IPS DF 4.7 (cell line): Measurements from ENCODE around the gene FAM53A.
"Not testable (repeated sequence)": the region's sequence is repeated elsewhere in the genome, so short reads cannot be mapped to it uniquely, and the experiment has no call there.

Experiments used
- DNase-seq: peaks from one replicate; pipeline ENCODE4 v3.0.0-alpha.2; 2013; ENCODE audit warnings: low spot score; ENCODE audit errors: extremely low read depth

Gene FAM53A

DNA sequence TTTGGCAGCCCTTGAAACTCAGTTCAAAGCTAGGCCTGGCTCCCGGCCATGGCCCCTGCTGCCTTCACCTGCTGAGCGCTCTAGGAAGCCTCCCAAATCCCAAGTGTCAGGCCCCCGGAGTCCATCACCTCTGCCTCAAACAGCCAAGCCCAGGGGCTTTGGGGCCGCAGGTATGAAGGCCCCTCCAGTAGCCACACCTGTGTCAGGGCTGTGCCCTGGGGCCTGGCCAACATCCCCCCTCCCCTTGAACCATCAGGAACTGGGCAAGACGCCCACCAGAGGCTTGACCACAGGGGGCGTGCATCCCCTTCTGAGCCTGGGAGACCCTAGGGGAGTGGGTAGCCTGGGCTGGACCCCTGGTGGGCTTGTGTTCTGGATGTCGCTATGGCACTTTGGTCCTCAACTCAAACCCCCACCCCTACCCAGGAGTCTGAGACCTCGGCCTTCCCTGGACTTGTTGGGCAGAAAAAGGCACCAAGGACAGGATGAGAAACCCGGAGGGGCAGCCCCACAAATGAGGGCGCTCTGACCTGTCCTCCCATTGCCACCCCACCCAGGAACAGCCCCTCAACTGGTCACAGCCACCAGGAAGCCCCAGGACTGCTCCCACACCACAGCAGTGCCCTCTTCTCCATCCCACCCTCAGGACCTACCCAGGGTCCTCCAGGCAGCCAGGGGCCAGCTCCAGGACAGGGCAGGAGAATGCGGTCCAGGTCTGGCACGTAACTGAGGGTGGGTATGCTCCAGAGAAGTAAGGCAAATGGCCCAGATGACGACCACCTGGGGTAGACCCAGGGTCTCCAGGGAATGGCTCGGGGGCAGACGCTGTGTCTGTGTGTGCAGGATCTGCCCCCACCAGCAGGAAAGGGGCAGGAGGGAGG, 32.2 kb upstream of the FAM53A start:
- no peak for DNase-seq

- DNase-seq = no peak
These were observed 31.1 kb upstream of the FAM53A start for GRCh38 chr4:1715002-1715758.

DNA sequence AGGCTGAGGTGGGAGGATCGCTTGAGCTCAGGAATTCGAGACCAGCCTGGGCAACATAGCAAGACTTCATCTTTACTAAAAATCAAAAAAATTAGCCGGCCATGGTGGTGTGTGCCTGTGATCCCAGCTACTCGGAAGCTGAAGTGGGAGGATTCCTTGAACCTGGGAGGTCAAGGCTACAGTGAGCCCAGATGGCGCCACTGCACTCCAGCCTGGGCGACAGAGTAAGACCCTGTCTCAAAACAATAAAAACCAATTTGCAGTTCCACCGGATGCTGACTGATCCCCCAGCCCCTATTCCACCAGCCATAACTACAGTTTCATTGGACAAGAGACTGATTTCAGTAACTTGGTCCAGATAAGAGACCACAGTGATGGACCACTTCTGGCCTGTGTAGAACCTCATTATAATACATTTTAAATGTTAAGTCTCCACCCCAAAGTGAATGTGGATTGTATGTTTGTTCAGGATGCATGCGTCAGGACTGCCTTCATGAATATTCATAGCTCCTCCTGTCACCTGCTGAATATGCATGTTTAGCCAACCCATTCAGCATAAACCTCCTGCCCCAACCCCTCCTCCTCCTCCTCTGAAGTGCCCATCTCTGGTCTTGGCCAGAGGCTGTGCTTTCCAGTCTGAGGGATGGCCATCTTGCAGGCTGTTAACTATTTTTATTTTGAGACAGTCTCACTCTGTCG, 30.3 kb upstream of the FAM53A start:
- no peak for DNase-seq

DNA sequence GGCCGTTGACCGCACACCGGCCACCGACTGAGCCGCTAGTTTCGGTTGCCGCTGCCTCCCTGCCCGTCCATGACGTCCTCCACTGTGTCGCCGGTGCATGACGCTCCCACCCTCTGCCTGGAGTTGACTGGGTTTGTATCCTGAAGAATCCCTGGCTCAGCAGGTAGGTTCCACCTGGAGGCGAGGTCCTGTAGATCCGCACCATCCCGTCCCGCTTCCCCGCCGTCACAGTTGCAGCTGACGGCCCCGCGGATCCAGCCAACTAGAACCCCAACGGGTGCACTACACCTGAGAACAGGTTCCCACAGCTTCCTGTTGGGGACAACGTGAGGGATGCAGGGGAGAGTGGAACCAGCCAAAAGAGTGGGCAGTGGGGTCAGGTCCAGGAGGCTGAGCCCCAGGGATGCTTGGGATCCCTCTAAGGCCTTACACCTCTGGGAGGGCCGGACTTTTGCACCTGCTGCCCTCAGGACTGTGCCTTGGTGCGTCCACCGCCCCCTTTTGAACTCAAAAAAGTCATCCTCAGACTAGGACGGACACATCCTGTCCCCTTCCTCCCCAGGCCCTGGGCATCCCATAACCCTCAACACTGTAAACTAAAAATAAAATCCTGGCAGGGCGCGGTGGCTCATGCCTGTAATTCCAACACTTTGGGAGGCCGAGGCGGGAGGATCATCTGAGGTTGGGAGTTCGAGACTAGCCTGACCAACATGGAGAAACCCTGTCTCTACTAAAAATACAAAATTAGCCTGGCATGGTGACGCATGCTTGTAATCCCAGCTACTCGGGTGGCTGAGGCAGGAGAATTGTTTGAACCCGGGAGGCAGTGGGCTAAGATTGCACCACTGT, 29.1 kb upstream of the FAM53A start:
- DNase-seq = no peak

- DNase-seq = no peak
These were observed 28.3 kb upstream of the FAM53A start, which contains the start of gene SLBP for GRCh38 chr4:1712216-1713002. Gene SLBP (minus strand): TSS chr4:1712319. CDS start chr4:1712188, 131 bp downstream.

DNA sequence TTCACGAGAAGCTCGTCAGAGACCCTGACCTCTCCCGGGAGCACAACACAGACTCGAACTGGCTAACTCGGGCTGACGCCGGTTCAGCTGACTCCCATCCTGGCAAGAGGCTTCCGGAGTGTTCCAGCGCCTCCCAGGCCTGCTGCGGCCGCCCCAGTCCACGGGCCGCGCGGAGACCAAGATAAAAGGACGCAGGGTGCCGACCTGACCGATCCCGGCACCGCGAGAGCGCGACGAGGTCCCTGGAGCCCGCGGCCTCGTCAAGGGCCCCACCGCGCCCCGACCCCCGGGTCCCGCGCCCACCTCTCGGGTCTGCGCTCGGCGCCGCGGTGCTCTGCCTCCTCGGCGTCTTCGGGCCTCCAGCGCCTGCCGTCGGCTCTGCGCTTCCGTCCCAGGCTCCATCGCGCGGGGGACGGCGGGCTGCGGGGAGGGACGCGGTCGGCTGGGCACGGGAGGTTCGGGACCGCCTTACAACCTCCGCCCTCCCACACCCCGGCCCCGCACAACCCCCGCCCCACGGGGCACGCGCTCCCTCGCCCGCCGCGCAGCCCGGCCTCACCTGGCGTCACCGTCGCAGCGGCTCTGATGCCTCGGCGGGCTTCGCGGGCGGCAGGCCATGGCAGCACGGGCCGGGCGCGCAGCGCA, 27.6 kb upstream of the FAM53A start:
- DNase-seq = no peak

GRCh38 chr4:1711055-1711570, 27.0 kb upstream of the FAM53A start:
- DNase-seq = no peak

DNA sequence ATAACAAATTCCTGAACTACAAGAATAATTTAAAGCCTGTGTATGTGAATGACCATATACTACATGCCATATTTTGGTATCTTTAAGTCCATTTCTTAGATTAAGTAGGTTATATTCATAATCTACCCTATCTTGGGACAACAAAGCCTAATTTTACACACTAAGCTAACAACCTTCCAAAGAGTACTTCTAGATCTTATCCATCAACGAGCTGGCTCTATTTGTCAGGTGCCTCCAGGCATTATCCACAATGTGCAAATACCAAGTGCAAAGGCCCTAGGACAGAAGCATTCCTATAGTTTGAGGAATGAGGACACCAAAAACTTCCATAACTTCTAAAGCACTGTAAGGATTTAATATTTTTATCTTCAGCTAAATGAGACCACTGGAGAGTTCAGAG, 24.5 kb upstream of the FAM53A start:
- DNase-seq = no peak

- no peak for DNase-seq
These were observed 22.2 kb upstream of the FAM53A start for GRCh38 chr4:1706358-1706757.

GRCh38 chr4:1705732-1706131, 21.6 kb upstream of the FAM53A start:
- no peak for DNase-seq

GRCh38 chr4:1703867-1704266, 19.8 kb upstream of the FAM53A start:
- DNase-seq = no peak

DNA sequence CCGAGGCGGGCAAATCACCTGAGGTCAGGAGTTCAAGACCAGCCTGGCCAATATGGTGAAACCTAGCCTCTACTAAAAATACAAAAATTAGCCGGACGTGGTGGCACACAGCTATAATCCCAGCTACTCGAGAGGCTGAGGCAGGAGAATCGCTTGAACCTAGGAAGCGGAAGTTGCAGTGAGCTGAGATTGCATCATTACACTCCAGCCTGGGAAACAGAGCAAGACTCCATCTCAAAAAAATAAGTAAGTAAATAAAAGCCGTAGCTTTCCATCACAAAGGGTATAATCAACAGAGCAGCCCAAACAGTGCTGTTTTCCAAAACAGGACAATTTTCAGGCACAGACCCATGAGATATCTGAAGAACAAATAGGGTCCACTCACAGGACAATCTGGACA, 17.6 kb upstream of the FAM53A start:
- not testable (repeated sequence) for DNase-seq

- DNase-seq = no peak
These were observed 11.8 kb upstream of the FAM53A start for GRCh38 chr4:1695913-1696312.

DNA sequence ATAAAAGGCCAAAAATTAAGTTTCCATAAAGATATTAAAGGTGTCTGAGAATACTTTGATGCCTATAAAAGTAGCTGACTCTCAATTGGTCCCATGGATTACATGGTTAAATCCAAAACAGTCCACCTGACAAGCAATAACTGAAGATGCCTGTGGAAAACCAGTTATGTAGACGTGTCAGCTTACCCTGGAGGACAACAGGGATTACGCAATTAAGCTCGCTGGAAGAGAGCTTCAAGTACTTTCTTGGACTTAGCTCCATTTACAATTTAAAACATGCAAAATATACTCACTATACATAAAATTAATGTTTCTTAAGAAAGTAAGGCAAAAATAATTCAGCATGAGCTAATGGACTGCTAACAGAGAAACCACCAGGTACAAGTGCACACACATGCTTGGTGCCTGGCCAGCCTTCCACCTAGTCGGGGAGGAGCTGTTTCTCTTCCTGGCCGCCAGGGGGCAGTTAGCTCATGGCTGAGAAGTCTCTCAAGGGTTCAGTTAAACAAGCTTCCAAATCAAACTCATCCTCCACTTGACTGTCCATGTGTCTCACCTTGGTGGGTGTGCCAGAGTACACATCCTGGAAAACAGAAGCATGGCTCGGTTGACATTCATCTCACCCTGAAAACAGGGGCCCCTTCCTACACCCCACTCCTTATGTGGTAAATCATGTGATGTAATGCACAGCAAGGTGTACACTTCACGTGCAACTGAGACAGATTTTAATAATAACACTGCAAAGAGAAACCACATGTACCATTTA, 9.2 kb upstream of the FAM53A start:
- no peak for DNase-seq

DNA sequence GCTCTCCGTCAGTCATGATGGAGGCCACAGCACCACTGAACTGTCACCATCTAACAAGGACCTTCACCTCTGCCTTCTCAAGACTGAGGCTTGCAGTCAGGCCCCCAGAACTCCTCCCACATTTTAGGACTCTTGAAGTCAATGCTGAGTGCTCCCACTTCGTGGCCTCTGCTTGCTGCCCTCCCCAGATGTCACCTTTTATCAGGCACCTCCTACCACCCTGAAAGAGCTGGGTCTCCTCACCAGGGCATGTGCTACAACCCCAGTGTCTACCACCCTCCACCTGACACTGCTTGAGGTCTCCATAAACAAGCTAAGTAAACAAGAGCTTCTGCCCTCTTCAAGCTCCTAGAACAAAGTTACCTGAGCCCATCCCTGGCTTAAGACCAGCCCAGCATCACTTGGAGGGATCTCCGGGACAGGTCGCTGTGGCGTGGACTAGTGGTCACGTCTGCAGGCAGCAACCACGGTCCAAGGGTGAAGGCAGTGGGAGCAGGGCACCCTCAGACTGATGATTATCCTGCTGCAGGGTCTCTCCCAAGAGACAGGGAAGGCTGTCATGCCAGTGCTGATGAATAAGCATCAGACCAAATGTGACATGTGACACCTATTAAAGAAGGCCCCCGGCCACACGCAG, 7.7 kb upstream of the FAM53A start:
- DNase-seq = no peak

DNA sequence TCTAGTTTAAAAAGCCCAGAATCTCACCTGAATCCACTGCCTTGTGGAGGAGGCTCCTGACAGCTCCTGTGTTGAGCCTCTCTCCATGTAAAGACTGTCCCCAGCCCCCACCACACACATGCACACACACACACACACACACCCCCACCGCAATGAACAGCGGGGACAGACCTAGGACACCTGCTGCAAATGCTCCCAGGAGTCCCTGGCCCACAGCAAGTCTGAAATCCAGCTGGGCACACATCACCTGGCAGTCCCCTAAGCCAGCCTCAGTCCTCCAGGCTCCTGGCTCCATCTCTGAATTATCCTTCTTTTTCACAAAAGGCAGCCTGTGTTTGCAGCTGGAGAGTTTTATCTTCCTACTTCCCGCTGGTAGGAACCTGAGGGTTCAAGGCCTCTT, 6.6 kb upstream of the FAM53A start:
- no peak for DNase-seq

DNA sequence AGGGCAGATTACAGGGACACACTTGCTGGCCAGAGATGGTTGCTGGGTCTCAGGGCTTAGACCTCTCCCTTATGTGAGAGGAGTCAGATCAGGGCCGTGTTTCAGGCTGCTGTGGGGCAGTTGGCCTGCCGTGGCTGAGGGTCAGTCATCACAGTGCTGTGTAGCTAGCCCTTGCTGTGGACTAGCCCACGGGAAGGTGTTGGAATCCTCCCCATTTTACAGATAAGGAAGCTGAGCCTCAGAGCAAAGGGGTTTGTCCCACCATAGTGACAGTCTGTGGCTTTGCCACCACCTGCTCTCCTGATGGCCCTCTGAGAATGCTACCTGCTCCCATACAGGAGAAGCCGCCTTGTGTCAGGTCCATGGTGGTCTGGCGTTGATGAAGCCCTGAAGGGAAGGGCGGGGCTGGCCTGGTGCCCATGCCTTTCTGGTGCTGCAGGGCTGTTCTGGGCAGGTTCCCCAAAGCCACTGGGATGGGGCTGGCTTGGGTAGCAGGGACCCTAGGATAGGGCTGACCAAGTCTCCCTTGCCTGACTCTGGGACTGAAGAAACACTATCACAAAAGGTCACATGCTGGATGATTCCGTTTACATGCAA, 2.4 kb upstream of the FAM53A start:
- no peak for DNase-seq
